H1 (cell line): ENCODE measurements around the gene GCK. TPM values are rescaled to one million over a fixed set of nuclear protein-coding genes. Genes with fewer than 3 reads are reported as not detected.

Source experiments
- polyA plus RNA-seq, 7 experiments: library from polyadenylated mRNA; depleted of rRNA in 3 of 7; stranded (reverse) in 5 of 7; unstranded in 2 of 7; fragments of >200 nt in 5 of 7; fragments of 200-250 nt in 2 of 7; gene quantifications; 1 replicate in 5 of 7; 2 replicates in 1 of 7; 4 replicates in 1 of 7; pipeline versions ENCODE4 v1.2.1 to v1.2.3, GENCODE V29; 2011 to 2013; ENCODE audit warnings: missing spikeins in 2 of 7, mixed read lengths in 2 of 7
- total RNA-seq: library from RNA; stranded (reverse); fragmentation: NEBNext Ultra II Directional; extraction: Animal tissue kit (Norgen Biotek cat#: 25700); gene quantifications from 2 replicates; pipeline ENCODE4 v1.2.1, GENCODE V29; 2021
- TF ChIP-seq, protein P1 (sequence below): IDR thresholded peaks from 2 replicates; pipeline ENCODE4 v1.6.1; 2011; ENCODE audit warnings: low read depth, mild to moderate bottlenecking, low read length; ENCODE audit not compliant: insufficient read depth

GCK gene
- total and polyA plus RNA-seq, 2 of the 8 experiments (the other 6 are each of a cell fraction or from before 2014, with no cell fraction given) = 2.4 to 4.9 TPM

GRCh38 chr7:44110719-44111635, 78.3 kb downstream of the GCK start (continued):
- TF ChIP-seq, protein P1, sequence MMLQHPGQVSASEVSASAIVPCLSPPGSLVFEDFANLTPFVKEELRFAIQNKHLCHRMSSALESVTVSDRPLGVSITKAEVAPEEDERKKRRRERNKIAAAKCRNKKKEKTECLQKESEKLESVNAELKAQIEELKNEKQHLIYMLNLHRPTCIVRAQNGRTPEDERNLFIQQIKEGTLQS = no peak
